GM21723 (cell line): ENCODE measurements around the gene KMT2C.
"Not testable (repeated sequence)": the region's sequence is repeated elsewhere in the genome, so short reads cannot be mapped to it uniquely, and the experiment has no call there.

Experiments used
- ATAC-seq: cut with Tn5 transposase; IDR thresholded peaks from one replicate; pipeline ENCODE4 v1.9.1; 2021; ENCODE audit warnings: mild to moderate bottlenecking, moderate library complexity; ENCODE audit not compliant: unreplicated experiment

KMT2C gene

DNA sequence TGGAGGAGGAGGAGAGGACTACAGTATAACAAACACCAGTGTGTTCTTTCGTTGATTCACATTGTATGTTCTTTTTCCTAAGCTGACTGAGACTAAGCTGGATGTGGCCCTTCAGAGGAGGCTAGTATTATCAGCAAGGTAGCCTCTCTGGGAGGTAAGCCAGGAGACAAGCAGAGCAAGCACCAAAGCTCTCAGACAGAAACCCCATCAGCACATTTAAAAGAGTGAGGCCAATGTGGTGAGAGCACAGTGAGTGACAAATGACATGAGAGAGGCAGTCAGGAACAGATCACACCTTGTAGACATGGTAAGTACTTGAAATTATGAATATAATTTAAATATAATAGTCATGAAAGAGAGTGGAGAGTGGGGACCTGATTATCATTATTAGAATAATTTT is 107.6 kb downstream of the KMT2C start:
- no peak for ATAC-seq

DNA sequence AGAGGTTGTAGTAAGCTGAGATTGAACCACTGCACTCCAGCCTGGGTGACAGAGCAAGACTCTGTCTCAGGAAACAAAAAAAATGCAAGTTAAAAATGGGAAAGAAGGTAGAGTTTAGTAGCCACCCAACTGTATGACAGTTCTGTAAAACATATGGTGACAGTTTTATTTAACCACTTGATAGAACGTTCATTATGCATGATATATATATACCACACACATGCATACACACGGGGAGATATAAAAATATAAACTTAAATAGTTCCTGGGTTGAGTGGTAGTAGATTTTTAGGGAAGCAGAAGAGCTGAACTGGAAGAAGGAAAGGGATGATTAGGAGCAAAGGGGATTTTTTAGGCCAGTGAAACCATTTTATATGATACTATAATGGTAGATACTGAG is 120.0 kb downstream of the KMT2C start:
- no peak for ATAC-seq

- no peak for ATAC-seq
Observed at GRCh38 chr7:152313831-152314604, 121.8 kb downstream of the KMT2C start.

GRCh38 chr7:152313217-152313616 is 122.6 kb downstream of the KMT2C start:
- no peak for ATAC-seq

DNA sequence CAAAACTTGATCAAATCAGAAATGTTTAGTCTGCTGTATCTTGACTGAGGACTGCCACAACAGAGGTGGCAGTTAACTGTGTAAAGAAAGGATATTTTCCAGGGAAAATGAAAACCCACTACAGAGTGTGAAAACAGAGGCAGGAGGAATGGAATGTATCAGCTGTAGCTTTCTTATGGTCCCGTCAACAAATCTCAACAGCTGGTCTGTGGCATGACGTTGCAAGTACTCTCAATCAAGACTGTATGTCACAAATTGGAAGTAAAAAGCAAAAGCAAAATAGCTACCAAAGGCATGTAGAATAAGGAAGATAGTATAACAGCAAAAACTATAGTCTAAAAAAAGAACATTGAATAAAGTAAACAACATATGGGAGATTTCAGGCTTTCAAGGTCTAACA is 123.5 kb downstream of the KMT2C start:
- ATAC-seq: no peak

GRCh38 chr7:152307902-152308301 is 127.9 kb downstream of the KMT2C start:
- no peak for ATAC-seq

GRCh38 chr7:152299542-152300143 is 136.2 kb downstream of the KMT2C start:
- not testable (repeated sequence) for ATAC-seq

DNA sequence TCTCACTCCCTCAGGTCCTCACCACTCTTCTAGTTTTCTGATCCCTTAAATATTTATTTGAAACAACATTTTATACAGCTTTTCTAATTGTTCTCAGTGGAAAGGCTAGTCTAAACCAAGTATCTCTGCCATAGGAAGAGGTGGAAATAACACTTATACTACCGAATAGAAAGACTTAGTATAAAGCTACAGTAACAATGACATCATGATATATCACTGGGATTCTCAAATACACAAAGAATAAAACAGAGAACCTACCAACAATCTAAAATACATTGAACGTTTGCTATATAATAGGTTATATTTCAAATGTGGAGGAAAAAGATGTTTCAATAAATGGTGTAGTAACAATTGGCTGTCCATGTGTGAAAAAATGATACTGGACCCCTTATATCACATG is 142.9 kb downstream of the KMT2C start:
- ATAC-seq: no peak

DNA sequence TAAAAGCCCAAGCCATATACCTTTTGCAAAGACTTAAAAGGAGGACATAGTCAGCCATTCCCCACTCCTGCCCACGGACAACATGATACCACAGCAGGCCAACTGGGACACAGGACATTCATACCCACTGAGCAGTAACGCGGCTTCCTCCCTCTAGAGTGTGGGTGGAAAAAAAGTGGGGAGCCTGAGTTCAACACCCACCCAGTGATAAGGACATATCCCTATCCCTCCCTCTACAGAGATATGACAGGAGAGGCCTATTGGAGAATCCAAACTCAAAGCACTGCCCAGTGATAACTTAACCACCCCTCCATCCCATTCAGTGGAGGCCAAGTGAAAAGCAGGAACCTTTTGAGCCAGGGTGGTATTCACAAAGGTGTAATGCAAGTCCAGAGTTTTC is 148.8 kb downstream of the KMT2C start:
- not testable (repeated sequence) for ATAC-seq

- not testable (repeated sequence) for ATAC-seq
Observed at GRCh38 chr7:152286219-152286618, 149.6 kb downstream of the KMT2C start.

- not testable (repeated sequence) for ATAC-seq
Observed at GRCh38 chr7:152284998-152285397, 150.8 kb downstream of the KMT2C start.

- not testable (repeated sequence) for ATAC-seq
Observed at GRCh38 chr7:152277687-152278086, 158.1 kb downstream of the KMT2C start.

DNA sequence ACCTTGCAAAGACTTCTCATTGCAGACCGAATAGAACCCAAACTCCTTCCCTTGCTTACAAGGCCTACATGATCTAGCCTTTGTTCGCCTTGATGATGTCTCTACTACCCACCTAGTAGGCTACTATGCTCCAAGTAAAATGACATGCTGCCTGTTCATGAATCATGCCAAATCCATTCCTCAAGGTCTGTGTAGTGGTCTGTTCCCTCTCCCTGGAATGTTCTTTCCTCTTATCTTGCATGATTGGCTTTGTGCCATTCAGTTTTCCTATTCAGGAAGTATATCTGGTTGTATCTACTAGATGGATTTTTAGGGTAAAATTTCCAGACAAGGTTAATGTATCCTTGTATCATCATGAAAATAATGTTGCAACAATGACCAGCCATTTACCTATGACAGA is 165.4 kb downstream of the KMT2C start:
- not testable (repeated sequence) for ATAC-seq

GRCh38 chr7:152266859-152267258 is 168.9 kb downstream of the KMT2C start:
- ATAC-seq: not testable (repeated sequence)

- ATAC-seq: not testable (repeated sequence)
Observed at GRCh38 chr7:152264915-152265314, 170.9 kb downstream of the KMT2C start.

DNA sequence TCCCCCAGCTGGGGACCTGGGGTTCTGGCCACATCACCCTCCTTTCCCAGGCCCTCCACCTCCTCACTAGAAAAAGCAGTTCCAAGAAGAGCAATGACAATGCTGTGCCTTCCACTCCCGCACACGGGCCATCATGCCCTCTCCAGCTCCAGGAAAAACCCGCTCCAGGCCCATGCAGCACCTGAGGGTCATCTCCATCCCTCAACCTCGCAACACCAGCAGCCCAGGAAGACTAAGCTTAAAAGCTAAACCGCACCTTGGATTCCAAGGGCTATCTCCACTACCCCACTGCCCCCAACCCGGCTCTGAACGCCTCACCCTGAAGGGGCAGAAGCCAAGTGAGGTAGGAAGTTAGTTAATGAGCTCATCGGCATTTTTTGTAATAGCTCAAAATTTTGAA is 173.7 kb downstream of the KMT2C start:
- not testable (repeated sequence) for ATAC-seq

GRCh38 chr7:152259645-152260044 is 176.2 kb downstream of the KMT2C start:
- ATAC-seq: not testable (repeated sequence)

- not testable (repeated sequence) for ATAC-seq
Observed at GRCh38 chr7:152247851-152248250, 188.0 kb downstream of the KMT2C start.

DNA sequence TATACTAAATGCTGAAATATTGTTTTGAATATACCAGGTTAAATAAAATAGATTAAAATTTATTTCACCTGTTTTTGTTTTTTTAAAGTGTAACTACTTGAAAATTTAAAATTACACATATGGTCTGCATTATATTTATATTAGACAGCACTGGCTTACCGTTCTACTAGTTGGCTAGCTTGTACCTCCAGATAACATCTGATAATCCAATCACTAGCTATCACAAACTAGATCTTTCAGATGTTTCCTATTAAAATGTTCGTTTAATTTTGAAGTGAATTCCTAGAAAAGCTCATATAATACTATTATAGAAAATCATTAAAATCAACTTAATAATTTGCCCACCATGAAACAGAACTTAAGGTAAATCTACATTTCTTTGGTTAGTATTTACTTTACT is 190.4 kb downstream of the KMT2C start:
- not testable (repeated sequence) for ATAC-seq

GRCh38 chr7:152243464-152243863 is 192.3 kb downstream of the KMT2C start:
- not testable (repeated sequence) for ATAC-seq

GRCh38 chr7:152241301-152241700 is 194.5 kb downstream of the KMT2C start:
- ATAC-seq: not testable (repeated sequence)

GRCh38 chr7:152236306-152236705 is 199.5 kb downstream of the KMT2C start:
- ATAC-seq: not testable (repeated sequence)
